H9 (cell line): ENCODE measurements around the gene SCUBE3. TPM values are rescaled to one million over a fixed set of nuclear protein-coding genes. Genes with fewer than 3 reads are reported as not detected.

Experiments used
- DNase-seq: peaks from one replicate; pipeline ENCODE4 v3.0.0-alpha.2; 2017
- H2AFZ ChIP-seq: one replicate; pipeline ENCODE4 v1.6.1; 2013; ENCODE audit warnings: mild to moderate bottlenecking, low read length, control low read depth, moderate library complexity
- H2AK5ac ChIP-seq: 2 replicates; pipeline ENCODE4 v1.6.1; 2013; ENCODE audit warnings: low read length, control low read depth, mixed read lengths; ENCODE audit not compliant: insufficient read length
- H2BK120ac ChIP-seq: one replicate; pipeline ENCODE4 v1.6.1; 2013; ENCODE audit warnings: low read depth, mild to moderate bottlenecking, low read length, control low read depth, inconsistent platforms; ENCODE audit not compliant: poor library complexity, severe bottlenecking
- H2BK12ac ChIP-seq: 2 replicates; pipeline ENCODE4 v1.6.1; 2013; ENCODE audit warnings: low read length, control low read depth, mixed read lengths, low read depth; ENCODE audit not compliant: insufficient read length
- H2BK15ac ChIP-seq: 2 replicates; pipeline ENCODE4 v1.6.1; 2013; ENCODE audit warnings: low read depth, low read length, control low read depth
- H2BK20ac ChIP-seq: one replicate; pipeline ENCODE4 v1.6.1; 2013; ENCODE audit warnings: low read depth, mild to moderate bottlenecking, low read length, control low read depth, inconsistent platforms; ENCODE audit not compliant: poor library complexity, severe bottlenecking
- H2BK5ac ChIP-seq: 2 replicates; pipeline ENCODE4 v1.6.1; 2013; ENCODE audit warnings: low read length, control low read depth, mixed read lengths; ENCODE audit not compliant: insufficient read length
- H3K14ac ChIP-seq: 2 replicates; pipeline ENCODE4 v1.6.1; 2013; ENCODE audit warnings: low read length, control low read depth; ENCODE audit not compliant: insufficient read depth
- H3K18ac ChIP-seq: 2 replicates; pipeline ENCODE4 v1.6.1; 2013; ENCODE audit warnings: low read depth, mild to moderate bottlenecking, mixed read lengths, low read length, control low read depth; ENCODE audit not compliant: insufficient read length
- H3K23ac ChIP-seq: 2 replicates; pipeline ENCODE4 v1.6.1; 2013; ENCODE audit warnings: low read length, control low read depth, mixed read lengths, low read depth; ENCODE audit not compliant: insufficient read length
- H3K23me2 ChIP-seq: 2 replicates; pipeline ENCODE4 v1.6.1; 2013; ENCODE audit warnings: low read depth, mild to moderate bottlenecking, mixed read lengths, low read length, control low read depth; ENCODE audit not compliant: insufficient read length, poor library complexity, severe bottlenecking
- H3K27ac ChIP-seq: 2 replicates; pipeline ENCODE4 v1.5.1; 2013; ENCODE audit warnings: low read length, control low read depth, mixed read lengths, low read depth; ENCODE audit not compliant: insufficient read length
- H3K27me3 ChIP-seq: 2 replicates; pipeline ENCODE4 v1.6.1; 2013; ENCODE audit warnings: low read length, control low read depth, inconsistent platforms; ENCODE audit not compliant: insufficient read depth
- H3K4ac ChIP-seq: 2 replicates; pipeline ENCODE4 v1.6.1; 2013; ENCODE audit warnings: low read depth, mild to moderate bottlenecking, control low read depth, inconsistent platforms, low read length, moderate library complexity
- H3K4me1 ChIP-seq: 2 replicates; pipeline ENCODE4 v1.6.1; 2013; ENCODE audit warnings: low read length, control low read depth, inconsistent platforms; ENCODE audit not compliant: insufficient read depth
- H3K4me2 ChIP-seq: 2 replicates; pipeline ENCODE4 v1.6.1; 2013; ENCODE audit warnings: low read length, control low read depth, mixed read lengths; ENCODE audit not compliant: insufficient read length, insufficient read depth
- H3K56ac ChIP-seq: 2 replicates; pipeline ENCODE4 v1.6.1; 2013; ENCODE audit warnings: low read depth, mild to moderate bottlenecking, mixed read lengths, low read length, control low read depth; ENCODE audit not compliant: insufficient read length
- H3K79me1 ChIP-seq: 2 replicates; pipeline ENCODE4 v1.6.1; 2013; ENCODE audit warnings: low read depth, mild to moderate bottlenecking, moderate library complexity, low read length, control low read depth, inconsistent platforms; ENCODE audit not compliant: insufficient read depth, poor library complexity, severe bottlenecking
- H3K79me2 ChIP-seq: 2 replicates; pipeline ENCODE4 v1.6.1; 2013; ENCODE audit warnings: low read length, control low read depth, inconsistent platforms; ENCODE audit not compliant: insufficient read depth
- H3K9ac ChIP-seq: 2 replicates; pipeline ENCODE4 v1.6.1; 2013; ENCODE audit warnings: low read length, control low read depth, mixed read lengths; ENCODE audit not compliant: insufficient read length; ENCODE audit errors: extremely low read depth
- H3K9me3 ChIP-seq: one replicate; pipeline ENCODE4 v1.6.1; 2013; ENCODE audit warnings: low read depth, low read length, inconsistent platforms; ENCODE audit not compliant: control insufficient read depth
- H3T11ph ChIP-seq: one replicate; pipeline ENCODE4 v1.6.1; 2013; ENCODE audit warnings: mild to moderate bottlenecking, low read length, control low read depth, inconsistent platforms
- H4K20me1 ChIP-seq: one replicate; pipeline ENCODE4 v1.6.1; 2013; ENCODE audit not compliant: control insufficient read depth, insufficient read length, insufficient read depth
- H4K5ac ChIP-seq: 2 replicates; pipeline ENCODE4 v1.6.1; 2013; ENCODE audit warnings: low read depth, mild to moderate bottlenecking, mixed read lengths, low read length, control low read depth; ENCODE audit not compliant: insufficient read length
- H4K8ac ChIP-seq: replicated peaks from 2 replicates; pipeline ENCODE4 v1.6.1; 2013; ENCODE audit warnings: low read length, control low read depth, mixed read lengths, low read depth; ENCODE audit not compliant: insufficient read length
- H4K91ac ChIP-seq: 2 replicates; pipeline ENCODE4 v1.6.1; 2013; ENCODE audit warnings: low read depth, mild to moderate bottlenecking, moderate library complexity, mixed read lengths, low read length, control low read depth; ENCODE audit not compliant: insufficient read length
- H3K27ac Mint-ChIP-seq, 3 experiments: 2 replicates in 2 of 3; 3 replicates in 1 of 3; pipeline ENCODE4 v1.8.0; 2020 to 2021; ENCODE audit warnings: mixed read lengths in 3 of 3, mild to moderate bottlenecking in 1 of 3, moderate library complexity in 1 of 3
- H3K27me3 Mint-ChIP-seq: 2 replicates; pipeline ENCODE4 v1.8.0; 2021; ENCODE audit warnings: low read depth, mild to moderate bottlenecking, moderate library complexity, mixed read lengths
- H3K36me3 Mint-ChIP-seq, 3 experiments: 2 replicates in 2 of 3; 3 replicates in 1 of 3; pipeline ENCODE4 v1.8.0; 2020 to 2021; ENCODE audit warnings: low read depth in 3 of 3, mixed read lengths in 3 of 3; ENCODE audit not compliant: insufficient read depth in 1 of 3
- H3K4me1 Mint-ChIP-seq, 2 experiments: 2 replicates each; pipeline ENCODE4 v1.8.0; 2020; ENCODE audit warnings: mixed read lengths in 2 of 2
- H3K4me3 Mint-ChIP-seq, 2 experiments: 2 replicates in 1 of 2; 3 replicates in 1 of 2; pipeline ENCODE4 v1.8.0; 2020 to 2021; ENCODE audit warnings: mild to moderate bottlenecking in 2 of 2, mixed read lengths in 2 of 2, moderate library complexity in 1 of 2
- H3K9me3 Mint-ChIP-seq, 2 experiments: 2 replicates in 1 of 2; 3 replicates in 1 of 2; pipeline ENCODE4 v1.8.0; 2020; ENCODE audit warnings: mild to moderate bottlenecking in 2 of 2, mixed read lengths in 2 of 2, moderate library complexity in 1 of 2
- WGBS: extraction: QIAGEN DNeasy Blood & Tissue Kit; methylation state at CpG from one replicate; pipeline ENCODE4 v1.1.7; 2013; ENCODE audit warnings: missing lambda C conversion rate, low lambda C conversion rate, mixed read lengths; ENCODE audit not compliant: insufficient read length; ENCODE audit errors: extremely low coverage; 5-methylcytosine and 5-hydroxymethylcytosine counted together
- total RNA-seq: library from RNA; stranded (reverse); gene quantifications from 2 replicates; pipeline ENCODE4 v1.2.1, GENCODE V29; 2021
- TF ChIP-seq, protein P1 (sequence below): fragments of 200-600 bp; sonication (generic); conservative IDR thresholded peaks from 3 replicates; pipeline ENCODE4 v1.8.0; 2021; ENCODE audit warnings: antibody characterized with exemption, mild to moderate bottlenecking

Gene SCUBE3
- total RNA-seq, 1 experiment from 2014 or later: 2.7 TPM

DNA sequence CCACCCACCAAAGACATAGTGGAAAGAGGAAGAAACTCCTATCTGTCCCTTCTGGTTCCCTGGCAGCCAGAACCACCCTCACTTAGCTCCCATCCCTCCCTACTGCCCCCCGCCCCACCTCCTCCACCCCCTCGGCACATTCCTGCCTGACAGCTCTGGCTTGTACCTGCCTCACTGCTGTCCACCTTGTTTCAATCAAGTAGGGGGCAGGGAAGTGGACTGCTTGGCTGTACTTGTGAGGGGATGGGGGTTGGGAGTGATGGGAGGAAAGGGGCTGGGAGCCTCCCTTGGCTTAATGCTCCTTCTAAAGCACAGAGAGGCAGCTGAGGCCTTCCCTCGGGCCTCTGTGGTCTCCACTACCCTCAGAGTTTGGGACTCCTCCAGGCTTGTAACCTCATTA lies 23.7 kb downstream of the SCUBE3 start:
- H3K4ac ChIP-seq: no peak overlapping the region
- H3K27me3 ChIP-seq: peaks cover 6% of the 10 kb centered on the region; the same call in 1 of the 2 replicates
- H3K9ac ChIP-seq: no peak overlapping the region
- no peak overlapping the region for H3K56ac ChIP-seq
- no peak overlapping the region for H3K4me3 Mint-ChIP-seq
- H2BK12ac ChIP-seq: no peak overlapping the region
- H3K27me3 Mint-ChIP-seq: peaks cover 84% of the 10 kb centered on the region
- no peak overlapping the region for H4K8ac ChIP-seq
- H2BK15ac ChIP-seq: no peak overlapping the region
- H3K14ac ChIP-seq: no peak overlapping the region
- H2BK20ac ChIP-seq: no peak overlapping the region
- H3K79me2 ChIP-seq: no peaks in the 10 kb centered on the region
- H4K5ac ChIP-seq: no peak overlapping the region
- no peaks in the 10 kb centered on the region for H3K79me1 ChIP-seq
- peaks cover 17 to 23% (median 18%) of the 10 kb centered on the region in 3 experiments for H3K36me3 Mint-ChIP-seq
- no peak overlapping the region for H3K27ac ChIP-seq
- no peak overlapping the region for H4K91ac ChIP-seq
- no peaks in the 10 kb centered on the region for H4K20me1 ChIP-seq
- H2AK5ac ChIP-seq: no peak overlapping the region
- H3K4me1 Mint-ChIP-seq: peaks cover 54 to 63% of the 10 kb centered on the region in 2 experiments
- H3K27ac Mint-ChIP-seq: no peak overlapping the region; a peak in 1 of 7 replicates
- no peak overlapping the region for H3K4me2 ChIP-seq
- no peak overlapping the region for H3K18ac ChIP-seq
- H3K4me1 ChIP-seq: no peaks in the 10 kb centered on the region; the same call in 1 of the 2 replicates
- H3K9me3 ChIP-seq: no peaks in the 10 kb centered on the region
- no peak overlapping the region for H2BK120ac ChIP-seq
- H3K23me2 ChIP-seq: no peaks in the 10 kb centered on the region
- peaks cover 7 to 9% of the 10 kb centered on the region in 2 experiments; a peak in 4 of 5 replicates for H3K9me3 Mint-ChIP-seq
- TF ChIP-seq, protein P1, sequence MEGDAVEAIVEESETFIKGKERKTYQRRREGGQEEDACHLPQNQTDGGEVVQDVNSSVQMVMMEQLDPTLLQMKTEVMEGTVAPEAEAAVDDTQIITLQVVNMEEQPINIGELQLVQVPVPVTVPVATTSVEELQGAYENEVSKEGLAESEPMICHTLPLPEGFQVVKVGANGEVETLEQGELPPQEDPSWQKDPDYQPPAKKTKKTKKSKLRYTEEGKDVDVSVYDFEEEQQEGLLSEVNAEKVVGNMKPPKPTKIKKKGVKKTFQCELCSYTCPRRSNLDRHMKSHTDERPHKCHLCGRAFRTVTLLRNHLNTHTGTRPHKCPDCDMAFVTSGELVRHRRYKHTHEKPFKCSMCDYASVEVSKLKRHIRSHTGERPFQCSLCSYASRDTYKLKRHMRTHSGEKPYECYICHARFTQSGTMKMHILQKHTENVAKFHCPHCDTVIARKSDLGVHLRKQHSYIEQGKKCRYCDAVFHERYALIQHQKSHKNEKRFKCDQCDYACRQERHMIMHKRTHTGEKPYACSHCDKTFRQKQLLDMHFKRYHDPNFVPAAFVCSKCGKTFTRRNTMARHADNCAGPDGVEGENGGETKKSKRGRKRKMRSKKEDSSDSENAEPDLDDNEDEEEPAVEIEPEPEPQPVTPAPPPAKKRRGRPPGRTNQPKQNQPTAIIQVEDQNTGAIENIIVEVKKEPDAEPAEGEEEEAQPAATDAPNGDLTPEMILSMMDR: no peak
- H2BK5ac ChIP-seq: no peak overlapping the region
- H3T11ph ChIP-seq: no peak overlapping the region
- DNase-seq: no peak
- no peak overlapping the region for H2AFZ ChIP-seq
- no CpG with 5 or more reads among the region's 3 CpGs for WGBS
- no peak overlapping the region for H3K23ac ChIP-seq
